DMS53 treated with DMSO at 0.1 percent for 48 hours (cell line): Measurements from ENCODE around the gene DBF4B.

Experiments
- DNase-seq: peaks from one replicate; lab custom pipeline; 2025; ENCODE audit not compliant: unreplicated experiment; lab: John Stamatoyannopoulos, UW

The DBF4B gene

GRCh38 chr17:44796731-44797130 is 88.3 kb downstream of the DBF4B start:
- DNase-seq: no peak

DNA sequence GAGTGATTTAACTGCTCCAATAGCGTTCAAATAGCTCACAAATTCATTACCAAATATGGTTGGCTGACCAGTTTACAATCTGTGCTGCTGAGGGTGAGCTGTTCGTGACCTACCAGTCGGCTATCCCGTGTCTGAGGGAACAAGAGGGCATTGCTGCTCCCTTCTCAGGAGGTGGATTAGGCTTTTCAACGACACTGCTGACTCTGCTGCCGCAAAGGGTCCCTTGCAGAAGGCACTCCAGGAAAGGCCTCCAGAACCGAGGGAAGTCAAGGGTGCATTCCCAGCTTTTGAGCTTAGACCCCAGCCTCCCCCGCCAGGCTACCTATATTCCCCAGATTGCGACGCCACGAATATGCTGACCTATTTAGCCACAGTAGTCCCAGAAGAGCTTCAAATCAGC is 89.3 kb downstream of the DBF4B start:
- DNase-seq: no peak

DNA sequence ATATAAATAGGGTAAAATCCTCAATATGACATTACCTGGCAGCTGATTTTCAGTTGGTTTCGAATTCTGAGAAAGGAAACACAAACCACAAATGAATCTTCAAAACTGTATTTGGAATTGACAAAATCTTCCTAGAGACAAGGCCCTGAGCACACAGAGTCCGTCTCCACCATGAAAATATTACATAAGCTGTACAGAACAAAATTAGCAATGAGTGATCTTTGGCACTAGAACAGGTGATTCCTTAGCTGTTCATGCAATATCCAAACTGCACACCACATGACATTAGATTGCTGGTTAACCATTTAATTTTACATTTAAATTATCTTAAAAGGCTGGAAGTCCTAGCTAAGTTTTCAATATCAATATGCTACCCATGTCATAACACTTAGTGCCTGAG is 89.9 kb downstream of the DBF4B start:
- DNase-seq: no peak
